Measurements from ENCODE around the gene TMC3.
"Not testable (repeated sequence)": the region's sequence is repeated elsewhere in the genome, so short reads cannot be mapped to it uniquely, and the experiment has no call there.

TMC3 gene

DNA sequence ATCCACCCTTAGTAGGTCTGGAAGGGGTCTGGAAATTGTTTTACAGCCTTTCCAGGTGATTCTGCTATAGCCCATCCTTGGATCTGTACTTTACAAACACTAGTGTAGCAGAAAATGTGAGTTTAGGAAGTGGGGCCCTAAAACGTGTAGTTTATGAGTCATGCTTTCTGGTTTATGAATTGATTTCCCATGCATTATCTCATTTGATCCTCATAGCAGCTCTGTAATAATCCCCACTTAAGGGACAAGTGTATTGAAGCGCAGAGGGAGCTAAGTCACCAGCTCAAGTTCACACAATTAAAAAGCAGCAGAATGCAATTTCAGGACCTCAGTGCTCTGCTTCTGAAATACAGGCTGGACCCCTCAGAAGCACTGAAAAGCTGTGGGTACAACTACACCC lies 27.4 kb downstream of the TMC3 start:
- no peak for DNase-seq (ENCODE audit: low spot score)

DNA sequence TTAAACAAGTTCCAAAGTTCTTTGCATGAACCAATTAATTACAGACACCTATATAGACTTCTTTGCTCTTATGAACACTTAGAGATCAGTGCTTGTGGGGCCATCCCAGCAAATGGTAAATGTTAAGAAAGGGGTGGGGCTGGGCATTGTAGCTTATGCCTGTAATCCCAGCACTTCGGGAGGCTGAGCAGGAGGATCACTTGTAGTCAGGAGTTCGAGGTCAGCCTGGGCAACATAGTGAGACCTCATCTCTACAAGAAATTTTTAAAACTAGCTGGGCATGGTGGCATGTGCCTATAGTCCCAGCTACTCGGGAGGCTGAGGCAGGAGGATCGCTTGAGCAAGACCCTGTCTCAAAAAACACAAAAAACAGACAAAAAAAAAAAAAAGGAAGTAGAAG lies 30.6 kb downstream of the TMC3 start:
- no peak for DNase-seq (ENCODE audit: low spot score)

- no peak for DNase-seq (ENCODE audit: low spot score)
Measured at GRCh38 chr15:81341351-81341750, 32.7 kb downstream of the TMC3 start.

DNA sequence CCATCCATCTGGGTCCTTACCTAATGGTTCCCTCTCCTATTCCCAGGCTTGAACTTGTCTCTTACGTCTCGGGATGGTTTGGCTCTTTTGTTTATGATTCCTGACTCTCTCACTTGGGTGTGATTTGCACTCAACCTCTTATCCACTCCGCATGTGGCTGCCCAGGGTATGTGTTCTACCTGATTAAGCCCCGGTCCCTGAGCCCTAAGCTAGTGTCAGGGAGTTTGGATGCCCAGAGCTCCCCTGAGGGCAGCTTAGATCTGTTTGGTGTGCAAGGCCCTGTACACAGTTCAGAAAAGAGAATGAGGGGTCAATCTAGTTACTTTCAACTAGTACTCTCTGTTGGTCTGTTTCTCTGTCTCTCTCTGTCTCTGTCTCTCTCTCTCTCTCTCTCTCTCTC lies 34.2 kb downstream of the TMC3 start:
- no peak for DNase-seq (ENCODE audit: low spot score)

- DNase-seq (ENCODE audit: low spot score) = no peak
Measured at GRCh38 chr15:81339321-81339720, 34.7 kb downstream of the TMC3 start.

DNA sequence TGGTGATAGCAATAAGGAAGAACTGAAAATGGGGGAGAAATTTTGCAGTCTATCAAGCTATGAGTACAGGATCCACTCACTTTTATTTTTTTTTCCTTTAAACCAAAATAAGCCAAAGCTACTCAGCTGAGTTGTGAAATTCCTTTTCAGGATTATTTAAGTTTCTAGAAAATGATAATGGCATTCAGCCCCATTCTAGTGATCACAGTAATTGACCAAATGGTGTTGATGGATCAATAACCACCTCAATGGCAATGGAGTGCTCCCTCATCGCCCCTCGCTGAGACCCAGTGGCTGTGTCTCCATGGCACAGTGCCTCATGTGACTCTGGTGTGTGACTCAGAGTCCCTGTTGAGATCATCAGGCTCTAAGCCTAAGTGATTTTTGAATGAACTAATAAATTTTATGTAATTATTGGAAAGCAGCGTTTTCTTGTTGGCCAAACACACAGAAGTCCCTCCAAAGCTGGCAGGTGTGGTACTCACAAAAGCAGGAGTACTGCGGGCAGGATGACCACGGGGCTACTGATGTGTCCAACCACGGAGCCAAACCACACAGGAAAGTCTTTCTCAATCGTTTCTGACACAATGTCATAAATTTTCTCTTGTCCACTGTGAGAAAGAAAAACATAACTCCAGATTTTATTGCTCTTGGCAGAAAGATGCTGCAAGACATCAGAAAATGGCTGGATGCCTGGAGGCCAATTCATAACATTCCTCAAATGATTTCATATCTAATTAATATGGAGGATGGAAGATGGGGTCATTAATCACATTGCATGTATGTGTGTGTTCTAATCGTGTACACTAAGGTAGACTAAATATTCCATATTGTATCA lies 35.6 kb downstream of the TMC3 start:
- DNase-seq (ENCODE audit: low spot score) = peak; percentile 67

DNA sequence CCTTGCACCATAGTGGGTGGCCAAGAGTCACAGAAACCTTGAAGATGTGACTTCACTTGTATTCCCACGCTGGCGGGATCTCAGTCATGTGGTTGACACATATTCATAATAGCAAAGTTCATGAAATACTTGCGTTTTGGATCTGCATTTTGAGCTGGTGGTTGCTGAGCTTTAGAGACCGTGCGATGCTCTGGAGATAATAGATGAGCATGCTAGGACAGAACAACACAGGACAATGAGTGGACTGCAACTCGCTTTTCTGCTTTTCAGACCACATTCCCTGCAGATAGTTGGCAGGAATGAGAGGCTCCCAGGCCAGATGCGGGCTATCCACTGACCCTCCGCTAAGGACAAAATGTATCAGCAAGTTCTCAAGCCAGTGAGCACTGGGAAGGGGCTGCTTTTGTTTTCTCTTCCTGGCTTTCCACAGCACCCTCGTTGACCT lies 36.3 kb downstream of the TMC3 start:
- DNase-seq (ENCODE audit: low spot score) = peak; percentile 49

GRCh38 chr15:81337241-81337640 lies 36.8 kb downstream of the TMC3 start:
- DNase-seq (ENCODE audit: low spot score) = no peak

DNA sequence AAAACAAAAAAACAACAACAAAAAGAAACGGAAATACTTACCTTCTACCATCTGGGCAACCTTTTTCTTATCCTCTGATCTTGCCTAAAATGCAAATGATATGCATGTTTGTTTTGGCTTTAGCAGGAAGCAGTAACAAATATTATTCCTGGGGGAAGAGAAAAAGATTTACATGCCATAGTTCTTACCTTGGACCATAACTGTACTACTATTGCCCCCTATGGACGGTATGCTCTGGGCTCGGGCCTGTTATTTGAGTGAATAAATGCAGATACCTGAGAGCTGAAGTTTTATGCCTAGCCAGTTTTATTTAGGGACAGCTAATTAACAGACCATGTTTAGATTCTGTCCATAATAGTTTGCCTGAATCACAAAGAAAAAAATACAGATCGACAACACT lies 37.4 kb downstream of the TMC3 start:
- DNase-seq (ENCODE audit: low spot score) = peak; percentile 11

DNA sequence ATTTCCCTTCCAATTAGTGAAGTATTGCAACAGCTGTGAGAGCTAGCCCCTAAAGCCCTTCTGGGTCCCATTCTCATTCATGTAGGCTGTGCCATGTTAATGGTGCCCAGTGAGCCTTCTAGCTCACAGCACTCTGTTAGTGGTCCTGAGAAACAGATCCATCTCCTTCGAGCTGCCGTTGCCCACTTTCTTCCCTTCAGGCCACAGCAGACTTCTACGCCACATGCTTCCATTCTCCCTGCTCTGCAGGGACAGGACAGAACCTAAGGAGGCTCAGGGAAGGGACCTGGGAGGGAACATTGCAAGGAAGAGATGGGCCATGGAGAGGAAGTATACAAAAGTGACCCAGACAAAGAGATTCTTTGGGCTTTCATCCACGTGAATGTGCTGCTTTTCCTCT lies 38.4 kb downstream of the TMC3 start:
- DNase-seq (ENCODE audit: low spot score) = no peak

DNA sequence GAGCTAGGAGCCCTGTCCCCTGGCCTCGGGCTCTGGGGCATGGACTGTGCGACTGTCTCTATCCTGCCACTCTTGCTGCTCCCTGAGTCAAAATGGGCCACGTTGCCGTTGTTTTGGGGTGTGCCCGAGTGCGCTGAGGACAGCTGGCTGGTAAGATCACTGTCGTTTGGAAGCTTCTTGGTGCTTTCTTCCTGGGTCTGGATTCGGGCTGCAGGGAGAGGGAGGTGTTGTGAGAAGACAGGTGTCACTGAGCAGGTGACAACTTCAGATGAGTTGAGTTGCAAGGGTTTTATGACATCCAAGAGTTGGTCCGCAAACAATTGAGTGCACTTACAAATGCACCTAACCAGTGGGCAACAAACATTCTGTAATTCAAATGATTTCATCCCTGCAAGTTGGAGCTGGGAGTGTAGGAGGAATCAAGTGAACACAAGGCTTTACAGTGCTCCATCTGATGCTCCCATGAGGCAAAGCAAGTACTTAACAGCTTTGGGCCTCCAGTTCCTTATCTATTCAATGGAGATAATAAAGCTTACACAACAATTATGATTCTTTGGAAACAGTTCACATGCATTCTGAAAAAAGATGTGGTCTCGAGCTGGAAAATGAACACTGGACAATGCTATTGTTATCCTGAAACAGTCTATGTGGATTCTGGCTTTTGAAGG lies 39.1 kb downstream of the TMC3 start:
- no peak for DNase-seq (ENCODE audit: low spot score)

GRCh38 chr15:81333363-81333762 lies 40.6 kb downstream of the TMC3 start:
- no peak for DNase-seq (ENCODE audit: low spot score)

GRCh38 chr15:81332326-81332725 lies 41.7 kb downstream of the TMC3 start:
- no peak for DNase-seq (ENCODE audit: low spot score)

- no peak for DNase-seq (ENCODE audit: low spot score)
Measured at GRCh38 chr15:81331600-81331999, 42.4 kb downstream of the TMC3 start.

DNA sequence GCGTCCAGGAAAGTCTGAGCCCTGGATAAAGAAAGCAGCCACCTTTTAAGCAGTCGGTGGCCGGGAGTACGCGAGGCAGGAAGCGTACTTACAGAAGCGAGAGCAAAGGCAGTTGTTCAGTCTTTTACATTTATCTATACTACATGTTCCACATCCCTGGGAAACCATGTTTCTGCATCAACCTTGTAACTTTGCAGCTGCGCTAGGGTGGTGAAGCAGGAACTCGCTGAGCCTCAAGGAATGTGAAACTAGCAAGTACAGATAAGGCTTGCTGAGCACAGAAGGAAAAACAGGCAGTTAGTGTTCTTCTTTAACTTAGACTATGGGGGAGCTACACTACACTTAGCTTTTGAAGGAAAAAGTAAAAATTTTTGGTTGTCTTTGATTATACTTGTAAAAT lies 42.9 kb downstream of the TMC3 start:
- DNase-seq (ENCODE audit: low spot score) = not testable (repeated sequence)

DNA sequence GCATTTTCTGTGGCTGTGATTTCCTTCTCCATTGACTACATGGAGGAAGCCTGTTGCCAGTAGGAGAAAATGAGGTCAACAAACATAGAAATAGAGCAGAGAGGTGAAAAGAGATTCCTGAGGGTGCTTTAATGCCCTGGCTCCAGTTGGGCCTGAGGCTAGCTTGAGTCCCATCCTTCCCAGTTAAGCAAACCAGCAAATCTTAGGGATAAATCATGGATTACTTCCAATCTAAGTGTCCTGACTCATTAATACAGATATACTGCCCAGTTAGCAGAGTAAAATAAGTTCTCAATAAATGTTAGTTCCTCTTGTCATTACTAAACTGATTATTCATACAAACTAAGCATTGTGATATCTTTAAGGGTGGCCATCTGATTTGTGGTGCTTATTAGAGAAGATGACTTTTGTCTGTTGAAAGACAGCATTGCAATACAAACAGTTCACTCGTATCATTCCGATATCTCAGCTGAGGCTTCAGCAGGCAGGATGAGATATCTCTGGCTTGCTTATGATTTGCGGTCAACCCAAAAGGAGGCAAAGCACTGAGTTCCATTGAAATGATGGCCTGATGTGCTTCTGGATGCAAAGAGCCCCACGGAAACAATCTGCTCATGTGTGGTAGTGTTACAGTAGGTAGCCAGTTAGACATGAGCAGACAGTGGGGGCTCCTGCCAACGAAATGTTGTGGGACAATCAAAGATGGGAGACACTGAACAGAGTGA lies 43.5 kb downstream of the TMC3 start:
- DNase-seq (ENCODE audit: low spot score) = peak; percentile 16

GRCh38 chr15:81329446-81329845 lies 44.6 kb downstream of the TMC3 start:
- no peak for DNase-seq (ENCODE audit: low spot score)

DNA sequence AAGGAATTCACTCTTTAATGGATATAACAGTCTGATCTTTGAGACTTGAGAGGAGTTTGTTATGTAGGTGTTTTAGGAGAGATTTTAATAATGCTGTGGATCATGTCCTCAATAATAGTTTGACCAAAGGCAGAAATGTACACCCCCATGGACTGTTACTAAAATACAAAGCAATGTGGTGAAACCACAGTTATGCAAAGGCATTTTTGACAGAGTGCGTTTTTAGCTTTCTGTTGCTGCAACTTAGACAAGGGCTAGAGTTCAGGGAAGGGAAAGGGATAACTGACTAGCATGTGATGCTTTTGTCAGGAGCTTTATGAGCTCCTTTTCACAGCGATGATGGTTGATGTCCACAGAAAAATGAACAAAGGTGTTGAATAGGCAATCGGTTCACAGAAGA lies 46.5 kb downstream of the TMC3 start:
- peak; percentile 78 for DNase-seq (ENCODE audit: low spot score)

DNA sequence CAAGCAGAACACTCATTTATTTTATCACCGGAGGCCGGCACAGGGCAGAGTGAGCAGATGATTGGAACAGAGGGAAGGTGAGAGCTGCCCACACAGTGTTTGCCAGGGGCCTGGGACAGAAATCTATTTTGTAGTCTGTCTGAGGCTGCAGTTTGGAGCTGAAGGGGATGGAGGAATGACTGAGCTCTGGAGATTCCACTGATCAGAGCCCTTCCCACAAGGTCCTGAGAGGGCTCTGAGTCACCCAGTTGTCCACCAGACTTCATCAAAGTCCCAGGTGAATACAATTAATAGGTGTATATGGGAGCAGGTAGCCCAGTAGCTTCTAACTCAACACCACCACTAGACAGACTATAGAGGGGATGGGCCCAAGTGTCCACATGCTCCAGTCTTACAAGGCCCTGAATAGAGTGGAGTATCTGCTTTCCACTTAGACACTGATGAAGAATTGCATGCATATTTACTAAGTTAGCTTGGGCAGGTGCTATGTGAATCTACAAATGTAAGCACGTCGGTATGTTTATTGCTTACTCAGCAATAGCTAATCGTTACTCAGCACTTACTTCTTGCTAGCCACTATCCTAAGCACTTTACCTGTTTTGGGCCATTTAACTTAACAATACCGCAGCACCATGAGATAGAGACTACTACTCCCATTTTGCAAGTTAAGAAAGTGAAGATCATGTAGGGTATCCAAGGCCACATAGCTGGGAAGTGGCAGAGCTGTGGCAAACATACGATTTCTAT lies 47.4 kb downstream of the TMC3 start:
- peak; percentile 8 for DNase-seq (ENCODE audit: low spot score)

- peak; percentile 99 for DNase-seq (ENCODE audit: low spot score)
Measured at GRCh38 chr15:81323944-81324881, 49.8 kb downstream of the TMC3 start, which contains the start of gene STARD5. TSS of gene STARD5 (minus strand) at chr15:81324141. CDS start at chr15:81324099, 42 bp downstream.

DNA sequence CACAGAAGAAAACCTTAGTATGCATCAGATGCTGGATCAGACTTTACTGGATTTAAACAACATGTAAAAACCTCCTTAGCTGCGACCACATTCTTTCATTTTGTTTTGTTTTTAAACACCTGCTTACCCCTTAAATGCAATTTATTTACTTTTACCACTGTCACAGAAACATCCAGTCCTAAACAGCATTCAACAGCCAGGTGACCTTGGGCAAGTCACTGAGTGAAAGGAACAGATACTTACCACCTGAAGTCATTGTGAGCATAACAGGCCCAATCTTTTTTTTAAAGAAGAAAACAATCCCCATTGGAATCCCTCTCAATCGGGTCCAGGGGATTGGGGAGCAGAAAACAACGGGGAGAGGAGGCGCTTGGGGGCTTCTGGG lies 50.5 kb downstream of the TMC3 start:
- no peak for DNase-seq (ENCODE audit: low spot score)

Data from AG08395 (cell line).